Measurements from ENCODE around the gene SUGP1. TPM values are rescaled to one million over a fixed set of nuclear protein-coding genes. Genes with fewer than 3 reads are reported as not detected.

SUGP1 gene
- total and polyA plus RNA-seq, 2 of the 4 experiments (the other 2 are of a cell fraction) = 33.2 to 35.8 TPM

GRCh38 chr19:19355606-19356139 lies 35.4 kb upstream of the SUGP1 start:
- Histone ChIP-seq H2BK20ac (ENCODE audit: low read depth, low read length) (no peak overlapping the region), H2BK120ac (ENCODE audit: low read depth, low read length) (no peak overlapping the region), H4K91ac (ENCODE audit: insufficient read depth, low read depth, low read length) (no peak overlapping the region), H3K4ac (ENCODE audit: low read depth, low read length) (no peak overlapping the region), H3K18ac (ENCODE audit: low read depth, low read length) (no peak overlapping the region), H3K56ac (ENCODE audit: extremely low read depth, insufficient read depth, low read length) (no peak overlapping the region), H3K9me3 (ENCODE audit: control insufficient read depth, insufficient read depth, low read length) (no peaks in the 10 kb centered on the region), H3K36me3 (ENCODE audit: control insufficient read depth, insufficient read depth, low read length) (peaks cover 65% of the 10 kb centered on the region), H2BK15ac (ENCODE audit: low read depth, low read length) (no peak overlapping the region), H2AK5ac (ENCODE audit: low read depth, low read length) (no peak overlapping the region), H3K4me2 (ENCODE audit: low read depth, low read length) (no peak overlapping the region), H4K8ac (ENCODE audit: low read depth in 2 of 2, low read length in 2 of 2) (no peak overlapping the region), H3K4me3 (ENCODE audit: insufficient read depth, low read depth, low read length) (no peak overlapping the region), H3K14ac (replicated peaks; ENCODE audit: low read depth, low read length) (no peak overlapping the region), H2AK9ac (replicated peaks; ENCODE audit: low read depth, low read length, poor library complexity) (no peak overlapping the region), H3K4me1 (ENCODE audit: control insufficient read depth, insufficient read depth, low read length) (no peaks in the 10 kb centered on the region), H3K79me1 (ENCODE audit: low read depth in 1 of 2, low read length in 2 of 2) (no peaks in the 10 kb centered on the region), H2BK5ac (ENCODE audit: low read depth, low read length, poor library complexity, severe bottlenecking) (no peak overlapping the region), H3K23ac (ENCODE audit: low read depth, low read length) (no peak overlapping the region), H3K27me3 (ENCODE audit: control insufficient read depth, insufficient read depth, low read length) (no peaks in the 10 kb centered on the region), H4K5ac (ENCODE audit: low read depth, low read length) (no peak overlapping the region), H3K9ac (ENCODE audit: low read depth, low read length) (no peak overlapping the region), H3K9me1 (ENCODE audit: insufficient read depth, low read length) (no peaks in the 10 kb centered on the region), H2AFZ (replicated peaks; ENCODE audit: low read length, poor library complexity) (no peak overlapping the region), H3K27ac (ENCODE audit: insufficient read depth, low read length) (no peak overlapping the region), H4K20me1 (ENCODE audit: insufficient read depth, low read length) (no peaks in the 10 kb centered on the region)
- WGBS, 2 experiments (ENCODE audit: extremely low coverage in 2 of 2, insufficient read length in 1 of 2) = 98% methylated on average over 8 of the region's 18 CpGs; no CpG with 5 or more reads in 1 of the 2 experiments
- no TSS peak for BruUV-seq (replicated peaks)
- dilution Hi-C loops (cut with HindIII; ENCODE audit: low sequenced_read_pairs, unreplicated experiment) = no loop called here
- in situ Hi-C loops (cut with MboI; ENCODE audit: low sequenced_read_pairs) = no loop called here
- intact Hi-C loops (cut with micrococcal nuclease) = no loop called here
- TF ChIP-seq CTCF (conservative IDR thresholded peaks at IDR 0.05; ENCODE audit: low read depth, low read length) = no peak
- no peak for TF ChIP-seq RCOR1 (IDR thresholded peaks at IDR 0.05; ENCODE audit: insufficient replicate concordance, low read length)
- no peak for TF ChIP-seq USF2 (IDR thresholded peaks at IDR 0.05; ENCODE audit: low read depth, low read length)
- no peak for TF ChIP-seq POLR2A (IDR thresholded peaks at IDR 0.05; ENCODE audit: low read depth, low read length)
- no peak for ATAC-seq (ENCODE audit: low read depth)
- DNase-seq = no peak
- ChIA-PET POLR2A (ENCODE audit: unreplicated experiment) (no interaction called here), CTCF (no interaction called here)

All from IMR-90 (cell line).